GM18505 (cell line): ENCODE measurements around the gene TMEM42.
"Not testable (repeated sequence)": the region's sequence is repeated elsewhere in the genome, so short reads cannot be mapped to it uniquely, and the experiment has no call there.

Experiments used
- ATAC-seq: cut with Tn5 transposase; IDR thresholded peaks from one replicate; pipeline ENCODE4 v1.9.1; 2021; ENCODE audit not compliant: unreplicated experiment
- POLR2A ChIP-seq: IDR thresholded peaks from 4 replicates; pipeline ENCODE4 v1.6.1; 2011; ENCODE audit warnings: borderline replicate concordance; ENCODE audit not compliant: insufficient read depth, insufficient read length; ENCODE audit errors: extremely low read depth

Gene TMEM42

GRCh38 chr3:44848634-44849033 is 13.1 kb upstream of the TMEM42 start:
- no peak for TF ChIP-seq POLR2A
- no peak for ATAC-seq

DNA sequence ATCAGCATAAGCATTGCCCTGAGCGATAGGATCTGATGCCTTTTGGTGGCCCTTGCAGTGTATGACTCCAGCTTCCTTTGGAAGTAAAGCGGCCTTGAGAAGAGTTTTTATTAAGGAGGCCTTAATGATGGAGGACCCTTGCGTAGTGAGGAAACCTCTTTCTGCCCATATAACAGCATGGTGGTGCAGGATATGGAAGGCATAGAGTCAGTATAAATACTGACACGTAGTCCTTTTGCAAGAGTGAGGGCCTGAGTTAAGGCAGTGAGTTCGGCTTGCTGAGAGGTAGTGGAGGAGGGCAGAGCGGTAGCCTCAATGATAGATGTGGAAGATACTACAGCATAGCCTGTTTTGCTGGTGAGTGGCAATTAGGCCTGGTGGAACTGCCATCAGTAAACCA is 5.0 kb upstream of the TMEM42 start:
- ATAC-seq = not testable (repeated sequence)

- TF ChIP-seq POLR2A = no peak
- ATAC-seq = no peak
Observed at GRCh38 chr3:44860117-44860516, 1.6 kb upstream of the TMEM42 start.

DNA sequence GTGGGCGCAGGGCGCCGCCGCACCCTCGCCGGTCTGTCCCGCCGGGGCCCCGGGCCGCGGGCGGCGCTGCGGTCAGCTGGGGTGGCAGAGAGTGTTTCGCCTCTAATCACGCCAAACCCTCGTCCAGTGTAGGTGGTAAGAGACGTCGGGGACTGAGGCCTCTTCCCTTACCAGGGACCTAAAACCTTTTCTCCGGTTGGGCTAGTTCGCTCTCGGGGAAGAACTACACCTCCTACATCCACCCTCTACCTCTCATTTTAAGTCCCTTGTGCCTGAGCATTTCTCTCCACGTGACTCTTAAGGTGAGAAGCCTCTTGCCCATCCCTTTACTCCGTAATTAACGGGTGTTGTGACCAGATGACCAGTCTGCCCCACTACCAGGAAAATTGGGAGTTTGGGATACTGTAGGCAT is 520 bp downstream of the TMEM42 start:
- no peak for ATAC-seq
- TF ChIP-seq POLR2A = no peak

DNA sequence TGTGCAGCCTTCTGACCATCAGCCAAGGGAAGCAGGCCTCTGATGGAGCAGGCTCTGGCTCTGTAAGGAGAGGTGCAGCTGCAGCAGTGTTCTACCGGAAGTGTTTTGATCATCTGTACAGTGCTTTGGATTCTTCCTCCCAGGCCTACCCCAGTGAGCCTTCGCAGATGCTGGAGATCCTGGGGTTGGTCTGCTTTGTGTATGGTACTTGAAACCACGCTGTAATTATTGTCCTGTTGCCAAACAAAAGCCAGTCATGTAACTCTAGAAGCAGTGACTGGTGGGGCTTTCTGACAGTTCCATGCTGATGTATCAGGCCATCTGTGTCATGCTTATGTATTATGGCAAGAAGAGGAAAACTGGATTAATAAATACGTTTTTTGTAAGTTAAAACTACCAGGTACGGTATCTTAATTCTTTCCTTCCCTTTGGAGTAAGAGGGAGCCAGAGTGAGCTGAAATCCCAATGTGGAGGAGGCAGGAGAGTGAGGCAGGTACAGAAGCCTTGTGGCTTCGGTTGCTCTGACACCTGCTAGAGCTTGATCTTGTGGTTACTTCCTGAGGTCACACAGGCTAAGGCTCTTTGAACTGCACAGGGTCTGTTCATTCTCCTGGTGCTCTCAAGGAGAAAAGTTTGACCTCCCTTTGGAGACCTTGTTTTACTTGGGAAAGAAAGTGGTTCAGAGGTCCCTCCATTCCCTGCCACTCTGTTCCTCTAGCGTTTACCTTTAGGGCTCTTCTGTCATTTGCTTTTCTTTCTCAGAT is 3.7 kb downstream of the TMEM42 start:
- TF ChIP-seq POLR2A = no peak
- no peak for ATAC-seq

DNA sequence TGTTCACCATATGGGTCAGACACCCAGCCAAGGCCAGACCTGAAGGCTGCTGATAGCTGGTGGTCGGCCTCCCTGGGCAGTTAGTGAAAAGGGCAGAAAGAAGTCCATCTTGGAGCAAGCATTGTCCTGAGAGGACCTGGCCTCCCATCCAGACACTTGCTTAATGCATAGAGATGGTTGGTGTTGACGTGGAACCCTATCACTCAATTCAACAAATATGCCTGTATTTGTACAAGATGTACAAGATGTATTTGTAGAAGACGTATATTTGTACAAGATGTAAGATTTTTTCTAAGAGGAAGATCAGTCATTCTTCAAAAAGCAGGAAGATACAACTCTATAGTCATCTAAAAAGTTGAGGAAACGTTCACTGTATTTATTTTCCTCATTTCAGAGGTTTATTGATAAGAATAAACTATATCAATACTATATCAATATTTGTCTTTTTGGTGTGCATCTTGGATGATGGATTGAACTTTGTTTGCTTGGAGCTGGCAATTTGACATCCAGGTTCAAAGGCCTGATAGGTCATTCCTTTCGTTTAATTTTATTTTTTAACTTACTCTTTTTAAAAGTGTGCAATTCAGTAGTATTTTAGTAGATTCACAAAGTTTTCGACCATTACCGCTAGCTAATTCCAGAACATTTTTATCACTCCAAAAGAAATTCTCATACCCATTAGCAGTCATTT is 5.9 kb downstream of the TMEM42 start:
- no peak for TF ChIP-seq POLR2A
- ATAC-seq = no peak

DNA sequence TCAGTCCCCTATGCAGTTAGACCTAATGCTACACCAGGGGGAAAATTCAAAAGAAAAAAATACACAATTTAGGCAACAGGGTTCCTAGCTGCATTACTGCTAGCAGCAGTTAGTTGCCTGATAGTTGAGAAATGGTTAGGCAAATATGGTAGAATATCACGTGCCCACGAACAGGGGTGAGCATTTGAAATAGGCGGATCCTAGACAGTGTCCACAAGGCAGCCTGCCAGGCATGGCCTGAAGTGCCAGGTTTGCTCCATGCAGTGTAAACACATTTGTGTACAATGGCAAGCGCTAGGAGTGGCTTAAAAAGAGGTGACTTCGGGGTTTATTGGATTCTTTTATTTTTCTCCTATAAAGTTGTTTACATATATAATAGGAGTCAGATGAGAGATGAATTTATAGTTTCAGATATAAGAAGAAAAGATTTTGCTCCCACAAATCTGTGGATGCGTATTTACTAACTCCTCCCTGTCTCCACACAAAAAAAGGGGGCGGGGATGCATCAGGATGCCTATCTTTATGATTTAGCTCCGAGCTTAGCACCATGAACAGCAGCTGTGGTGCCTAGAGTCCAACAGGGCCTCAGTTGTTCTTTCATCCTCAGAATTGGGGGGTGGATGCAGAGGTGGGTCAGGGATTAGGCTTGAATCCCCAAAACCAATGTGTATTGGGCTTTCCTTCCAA is 8.8 kb downstream of the TMEM42 start:
- no peak for TF ChIP-seq POLR2A
- ATAC-seq = no peak

- no peak for TF ChIP-seq POLR2A
- no peak for ATAC-seq
Observed at GRCh38 chr3:44874308-44874707, 12.6 kb downstream of the TMEM42 start, which contains the start of gene TGM4. TGM4 (plus strand) TSS chr3:44874608; CDS start chr3:44874679, 71 bp downstream.

GRCh38 chr3:44875596-44875995 is 13.9 kb downstream of the TMEM42 start:
- no peak for TF ChIP-seq POLR2A
- no peak for ATAC-seq

- ATAC-seq = no peak
- no peak for TF ChIP-seq POLR2A
Observed at GRCh38 chr3:44877333-44877732, 15.6 kb downstream of the TMEM42 start.

GRCh38 chr3:44880284-44880683 is 18.6 kb downstream of the TMEM42 start:
- ATAC-seq = no peak
- no peak for TF ChIP-seq POLR2A

DNA sequence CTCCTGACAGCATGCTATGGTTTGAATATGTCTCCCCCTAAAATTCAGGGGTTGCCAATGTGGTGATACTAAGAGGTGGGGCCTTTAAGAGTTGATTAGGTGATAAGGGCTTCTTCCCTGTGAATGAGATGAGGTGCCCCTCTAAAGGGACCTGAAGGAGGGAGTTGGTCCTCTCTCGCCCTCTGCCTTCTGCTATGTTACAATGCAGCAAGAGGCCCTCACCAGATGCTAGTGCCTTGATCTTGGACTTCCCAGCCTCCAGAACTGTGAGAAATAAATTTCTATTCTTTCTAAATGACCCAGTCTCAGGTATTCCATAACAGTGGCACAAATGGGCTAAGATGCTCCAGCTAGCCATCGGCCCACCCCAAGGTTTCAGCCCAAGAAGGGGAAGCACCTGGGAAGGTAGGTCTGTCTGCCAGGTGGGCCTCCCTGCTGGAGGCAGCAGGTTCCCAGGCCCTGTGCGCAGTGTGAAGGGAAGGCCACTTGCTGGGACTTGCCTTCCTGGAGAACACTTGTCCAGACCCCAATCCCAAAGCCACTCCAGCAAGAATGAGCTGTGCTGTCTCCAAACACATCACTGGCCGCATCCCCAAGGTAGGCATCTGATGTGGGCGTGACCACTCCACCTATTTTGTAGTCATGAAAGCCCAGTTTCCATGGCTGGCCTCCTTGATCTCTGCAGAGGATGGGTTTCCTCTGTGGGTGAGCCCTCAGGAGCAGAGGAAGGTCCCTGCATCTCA is 21.7 kb downstream of the TMEM42 start:
- no peak for ATAC-seq
- TF ChIP-seq POLR2A = no peak

- TF ChIP-seq POLR2A = no peak
- ATAC-seq = no peak
Observed at GRCh38 chr3:44883999-44884431, 22.3 kb downstream of the TMEM42 start.

GRCh38 chr3:44885618-44886017 is 23.9 kb downstream of the TMEM42 start:
- TF ChIP-seq POLR2A = no peak
- no peak for ATAC-seq

DNA sequence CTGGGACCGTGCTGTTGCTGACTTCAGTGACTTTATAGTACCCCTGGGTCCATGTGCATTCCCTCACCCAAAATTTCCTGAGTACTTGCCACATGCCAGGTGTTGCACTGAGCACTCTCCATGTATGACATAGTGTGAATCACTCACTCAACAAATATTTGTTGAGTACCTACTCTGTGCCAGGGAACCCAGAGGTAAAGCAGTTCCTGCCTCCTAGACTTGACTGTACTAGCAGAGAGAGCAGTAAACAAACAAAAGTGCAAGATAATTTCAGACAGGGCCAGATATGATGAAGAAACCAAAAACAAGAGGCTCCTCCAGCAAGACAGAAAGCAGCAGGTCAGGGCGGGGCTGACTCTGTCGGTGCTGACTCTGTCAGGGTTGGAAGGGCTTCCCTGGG is 24.8 kb downstream of the TMEM42 start:
- TF ChIP-seq POLR2A = no peak
- ATAC-seq = no peak
